ENCODE measurements around the gene HUS1.
"Not testable (repeated sequence)": the region's sequence is repeated elsewhere in the genome, so short reads cannot be mapped to it uniquely, and the experiment has no call there.

Gene HUS1

DNA sequence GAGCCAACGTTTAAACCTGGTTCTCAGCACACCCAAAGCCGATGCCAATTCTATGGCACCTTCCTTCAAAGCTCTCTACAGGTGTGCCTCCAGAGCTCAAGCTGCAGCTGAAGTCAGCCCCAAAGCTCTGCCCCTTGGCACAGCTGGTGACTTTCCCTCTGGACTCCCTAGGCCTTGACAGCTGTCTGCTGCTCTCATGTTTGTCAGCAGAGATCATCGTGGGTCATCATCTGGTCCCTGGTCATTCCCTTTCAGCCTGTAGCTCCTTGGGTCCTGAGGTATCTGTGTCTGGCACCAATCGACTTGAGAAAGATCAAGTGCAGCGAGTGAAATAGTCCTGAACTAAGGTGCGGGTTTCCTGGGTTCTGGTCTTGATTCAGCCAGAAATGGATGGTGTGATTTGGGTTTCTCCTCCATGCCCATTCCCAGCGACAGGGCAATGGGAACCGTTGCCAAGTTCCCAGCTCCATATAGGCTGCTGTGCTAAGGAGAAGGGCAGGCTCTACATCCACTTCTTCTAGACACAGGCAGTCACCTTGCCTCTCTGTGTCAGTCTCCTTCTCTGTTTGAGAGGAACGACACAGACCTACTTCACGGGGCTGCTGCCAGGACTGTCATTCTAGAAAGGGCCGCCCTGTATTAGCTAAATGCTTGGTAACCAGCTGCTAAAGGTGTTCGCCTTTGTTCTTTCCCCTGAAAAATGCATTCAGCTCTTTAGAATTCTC, 34.7 kb downstream of the HUS1 start:
- DNase-seq (ENCODE audit: low read depth in 2 of 2) = no peak

DNA sequence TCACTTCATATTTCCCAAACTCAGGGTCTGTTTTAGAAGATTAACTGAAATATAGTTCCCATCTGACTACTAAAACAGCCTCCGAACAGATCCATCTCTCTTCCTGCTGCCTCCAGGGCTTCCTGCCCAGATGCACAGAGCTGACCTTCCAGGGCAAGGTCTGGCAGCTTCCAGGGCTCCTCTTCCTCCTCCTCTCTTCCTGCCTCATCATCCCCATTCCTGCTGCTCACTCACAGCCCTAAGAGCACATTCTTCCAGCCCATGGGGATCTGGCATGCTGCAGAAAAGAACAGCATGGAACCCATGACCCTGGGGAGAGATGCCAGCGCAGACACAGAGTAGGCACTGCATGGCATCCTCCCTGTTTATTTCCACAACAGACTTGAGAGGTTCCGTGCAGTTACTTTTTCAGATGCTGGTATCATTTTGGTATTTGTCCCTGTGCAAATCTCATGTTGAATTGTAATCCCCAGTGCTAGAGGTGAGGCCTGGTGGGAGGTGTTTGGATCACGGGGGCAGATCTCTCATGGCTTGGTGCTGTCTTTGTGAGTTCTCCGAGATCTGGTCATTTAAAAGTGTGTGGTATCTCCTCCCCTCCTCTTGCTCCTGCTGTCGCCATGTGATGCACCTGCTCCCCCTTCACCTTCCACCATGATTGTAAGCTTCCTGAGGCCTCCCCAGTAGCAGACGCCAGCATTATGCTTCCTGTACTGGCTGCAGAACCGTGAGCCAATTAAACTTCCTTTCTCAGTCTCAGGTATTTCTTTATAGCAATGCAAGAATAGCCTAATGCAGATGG, 35.5 kb downstream of the HUS1 start:
- DNase-seq (ENCODE audit: low read depth in 2 of 2) = no peak

DNA sequence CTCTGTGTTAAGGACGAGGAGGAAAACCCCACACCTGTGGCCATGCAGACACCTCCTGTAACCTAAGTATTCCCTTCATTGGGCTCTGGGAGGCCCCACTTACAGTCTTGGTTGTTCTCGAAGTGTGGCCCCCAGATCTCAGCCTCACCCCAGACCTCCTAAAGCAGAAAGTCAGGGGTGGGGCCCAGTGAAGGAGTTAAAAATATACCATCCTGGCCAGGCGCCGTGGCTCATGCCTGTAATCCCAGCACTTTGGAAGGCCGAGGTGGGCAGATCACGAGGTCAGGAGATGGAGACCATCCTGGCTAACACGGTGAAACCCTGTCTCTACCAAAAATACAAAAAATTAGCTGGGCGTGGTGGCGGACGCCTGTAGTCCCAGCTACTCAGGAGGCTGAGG, 36.8 kb downstream of the HUS1 start:
- DNase-seq (ENCODE audit: low read depth in 2 of 2) = not testable (repeated sequence)

DNA sequence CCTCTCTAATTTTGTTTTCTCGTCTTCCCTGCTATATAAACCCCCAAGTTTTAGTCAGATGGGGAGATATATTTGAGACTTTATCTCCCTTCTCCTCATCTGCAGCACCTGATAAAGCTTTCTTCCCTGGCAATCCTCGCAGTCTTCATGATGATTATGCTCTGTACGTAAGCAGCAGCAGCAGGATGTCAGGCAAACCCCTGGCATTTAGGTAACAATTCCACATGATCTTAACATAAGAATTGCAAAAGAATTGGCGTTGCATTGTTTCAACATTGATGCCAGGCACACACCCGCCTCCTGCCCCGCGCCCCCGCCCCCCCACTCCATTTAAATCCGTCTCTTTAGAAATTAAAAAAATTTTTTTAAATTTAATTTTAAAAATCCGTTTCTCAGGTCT, 37.3 kb downstream of the HUS1 start:
- DNase-seq (ENCODE audit: low read depth in 2 of 2) = no peak

DNA sequence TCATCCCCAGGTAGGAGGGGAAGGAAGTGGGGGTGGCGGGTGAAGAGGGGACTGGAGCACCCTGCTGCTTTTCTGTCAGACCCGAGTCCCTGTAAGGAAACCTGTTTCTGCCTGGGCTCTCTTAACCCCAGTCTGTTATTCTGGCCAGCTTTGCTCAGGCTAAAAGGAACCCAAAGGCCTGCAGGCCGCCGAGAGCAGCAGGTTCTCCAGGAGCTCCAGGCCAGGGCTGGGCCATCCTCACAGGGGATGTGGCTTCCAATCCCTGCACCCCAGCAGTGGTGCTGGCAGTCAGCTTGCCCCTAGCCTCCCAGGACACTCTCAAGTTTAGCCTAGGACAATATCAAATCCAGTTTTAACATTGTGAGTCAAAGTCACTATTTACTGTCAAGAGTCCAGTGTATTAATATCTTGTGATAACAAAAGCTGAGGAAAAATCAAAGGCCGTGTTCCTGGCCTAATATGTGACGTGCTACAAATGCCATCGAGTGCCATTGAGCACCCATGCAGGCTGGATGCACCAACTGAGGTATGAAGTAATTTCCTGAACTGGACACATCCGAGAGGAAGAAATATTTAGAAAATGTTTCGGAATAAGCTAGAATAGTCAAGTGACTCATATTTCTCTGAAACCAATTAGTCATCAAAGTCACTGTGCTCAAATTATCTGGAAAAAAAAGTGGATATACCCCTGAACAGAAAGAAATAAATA, 38.1 kb downstream of the HUS1 start:
- no peak for DNase-seq (ENCODE audit: low read depth in 2 of 2)

DNA sequence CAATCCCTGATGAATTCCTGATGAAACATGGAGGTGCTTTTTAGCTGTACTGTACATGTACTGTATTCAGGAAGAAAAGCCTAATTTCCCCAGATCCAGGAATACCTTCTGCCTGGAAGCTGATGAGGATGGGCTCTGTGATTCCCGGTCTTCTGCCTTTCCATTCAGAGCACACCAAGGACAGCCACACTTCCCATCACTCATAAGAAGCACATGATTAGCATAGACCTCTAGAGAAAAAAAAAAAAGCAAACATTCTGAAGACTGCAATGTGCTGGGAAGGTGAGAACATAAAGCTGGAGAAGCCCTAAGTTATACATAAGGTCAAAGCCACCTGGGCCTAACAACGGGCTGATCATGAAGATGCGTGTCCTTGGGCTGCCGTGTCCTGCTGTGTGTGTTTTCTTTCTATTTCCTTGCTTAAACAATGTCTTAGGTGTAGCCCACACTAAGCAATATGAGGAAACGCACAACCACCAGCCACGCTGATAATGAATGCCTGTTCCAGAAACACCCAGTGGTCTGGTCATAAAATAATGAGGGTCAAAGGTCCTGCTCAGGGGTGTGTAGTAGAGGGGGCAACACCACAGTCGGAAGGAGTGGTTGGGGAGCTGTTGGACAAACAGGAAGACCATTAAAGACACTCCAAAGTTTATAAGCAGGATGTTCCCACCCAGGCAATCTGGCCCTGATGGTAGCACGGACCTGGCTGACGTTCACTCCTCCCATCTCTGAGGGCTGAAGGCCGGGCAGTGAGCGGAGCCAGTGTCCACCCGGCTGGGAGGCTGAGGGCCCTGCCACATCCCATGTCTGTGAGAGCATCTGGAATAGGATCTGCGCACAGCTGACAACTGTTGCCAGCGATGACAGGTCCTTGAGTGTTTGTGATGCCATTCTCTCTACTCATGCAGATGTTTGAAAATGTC, 39.1 kb downstream of the HUS1 start:
- no peak for DNase-seq (ENCODE audit: low read depth in 2 of 2)

DNA sequence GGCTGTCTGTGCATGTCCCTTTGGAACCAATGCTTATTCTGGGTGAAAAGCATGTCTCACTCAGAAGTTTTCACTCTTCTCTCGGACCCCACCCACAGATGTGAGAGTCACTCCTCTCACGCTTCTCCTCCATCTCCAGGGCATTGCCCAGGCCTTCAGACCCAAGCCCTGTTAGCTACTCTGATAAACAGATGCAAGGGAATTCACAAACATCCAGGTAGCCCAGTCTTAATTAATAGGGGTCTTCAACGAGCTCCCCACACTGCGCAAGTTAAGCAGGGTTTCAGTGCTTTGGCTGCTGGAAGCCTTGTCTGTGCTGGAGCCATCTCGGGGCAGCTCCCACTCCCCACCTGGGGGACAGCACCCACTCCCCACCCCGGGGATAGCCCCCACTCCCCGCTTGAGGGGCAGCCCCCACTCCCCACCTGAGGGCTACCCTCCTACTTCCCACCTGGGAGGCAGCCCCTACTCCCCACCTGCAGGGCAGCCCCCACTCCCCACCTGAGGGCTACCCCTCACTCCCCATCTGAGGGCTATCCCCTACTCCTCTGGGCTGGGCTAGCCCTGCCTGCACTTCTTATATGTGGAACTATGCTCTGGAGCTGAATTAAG, 39.9 kb downstream of the HUS1 start:
- no peak for DNase-seq (ENCODE audit: low read depth in 2 of 2)

DNA sequence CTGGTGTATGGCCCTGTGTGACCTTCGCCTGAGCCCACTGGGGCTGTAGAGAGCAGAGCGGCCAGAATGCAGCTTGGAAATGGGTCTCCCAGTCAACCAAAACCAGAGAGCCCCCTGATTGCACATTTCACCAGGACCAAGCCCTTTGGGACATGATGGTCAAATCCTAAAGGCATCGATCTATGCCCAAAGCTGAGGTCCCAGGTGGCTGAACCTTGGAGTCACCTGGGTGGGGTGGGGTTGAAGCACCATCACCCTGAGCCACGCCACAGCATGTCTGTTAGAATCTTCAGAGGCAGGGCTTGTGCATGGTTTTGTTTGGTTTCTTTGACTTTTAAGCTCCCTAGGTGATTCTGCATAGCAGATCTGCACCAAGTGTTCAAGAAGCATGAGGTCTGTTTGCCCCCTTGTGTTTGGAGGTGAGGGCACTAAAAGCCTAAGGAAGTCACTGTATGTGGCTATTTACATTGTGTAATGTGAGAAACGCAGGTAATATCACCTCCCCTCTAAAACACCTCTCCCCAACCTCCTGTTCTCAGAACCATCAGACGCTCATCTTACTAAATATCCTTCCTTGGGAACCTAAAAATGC, 40.7 kb downstream of the HUS1 start:
- DNase-seq (ENCODE audit: low read depth in 2 of 2) = no peak

DNA sequence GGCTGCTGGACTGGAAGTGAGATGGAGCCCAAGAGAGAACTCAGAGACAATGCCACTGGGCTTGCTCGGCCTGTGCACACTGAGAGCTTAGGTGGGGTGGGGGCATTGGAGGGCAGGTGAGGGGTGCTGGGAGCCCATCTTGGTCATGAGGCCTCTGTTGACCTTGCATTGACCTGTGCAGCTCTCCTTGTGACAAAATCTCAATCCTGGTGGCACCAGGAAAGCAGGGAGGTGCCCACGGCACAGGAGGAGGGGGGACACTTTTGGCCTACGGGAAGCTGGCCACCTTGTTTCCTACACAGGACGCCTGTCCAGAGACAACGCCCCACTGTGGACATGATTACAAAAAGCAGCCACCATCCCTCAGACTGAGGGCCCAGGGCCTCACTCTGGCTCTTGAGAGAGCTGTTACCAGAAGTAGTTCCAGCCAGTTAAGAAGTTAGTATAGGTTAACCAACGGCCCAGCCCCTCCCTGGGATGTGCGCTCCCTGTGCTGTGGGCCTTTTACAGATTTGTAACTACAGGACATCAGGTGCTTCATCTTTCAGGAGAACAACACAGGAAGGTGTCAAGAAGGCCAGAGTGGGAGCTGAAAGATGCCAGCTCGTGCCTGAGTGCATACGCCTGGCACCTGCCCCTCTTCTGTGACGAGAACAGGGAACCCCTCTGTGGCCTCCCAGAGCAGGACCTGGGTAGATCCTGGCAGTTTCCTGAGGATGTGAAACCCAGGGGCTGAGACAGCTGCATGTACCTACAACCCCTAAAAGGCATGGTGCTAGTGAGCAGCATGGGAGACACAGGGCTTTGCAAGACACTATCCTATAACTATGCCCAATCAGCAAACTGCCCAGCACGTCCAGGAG, 41.5 kb downstream of the HUS1 start:
- DNase-seq (ENCODE audit: low read depth in 2 of 2) = no peak

DNA sequence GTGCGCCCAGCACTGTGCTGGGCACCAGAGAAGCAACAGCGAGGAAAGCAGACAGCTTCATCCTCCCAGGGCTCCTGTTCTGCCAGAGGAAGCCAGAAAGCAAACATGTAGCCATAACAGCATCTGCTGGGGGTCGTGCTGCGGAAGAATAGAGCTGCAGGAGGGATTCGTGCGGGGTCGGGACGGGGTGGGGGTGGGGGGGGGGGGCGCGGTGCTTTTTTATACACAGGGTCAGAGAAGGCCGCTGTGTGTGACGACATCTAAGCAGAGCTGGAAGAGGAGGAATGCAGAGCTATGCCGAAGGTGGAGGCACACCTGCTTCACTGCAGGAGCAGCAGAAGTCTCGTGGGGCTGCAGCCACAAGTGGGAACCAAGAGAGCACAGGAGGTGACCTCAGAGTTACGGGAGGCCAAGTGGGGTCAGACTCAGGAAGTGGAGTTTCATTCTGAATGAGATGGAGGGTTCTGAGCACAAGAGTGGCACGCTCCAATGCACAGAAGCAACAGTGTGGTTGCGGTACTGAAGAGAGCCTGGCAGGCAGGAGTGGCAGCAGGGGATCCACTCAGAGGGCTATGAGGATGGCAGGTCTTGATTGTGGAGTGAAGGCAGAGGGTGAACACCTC, 42.2 kb downstream of the HUS1 start:
- peak; percentile 3 to 13 for DNase-seq (ENCODE audit: low read depth in 2 of 2)

DNA sequence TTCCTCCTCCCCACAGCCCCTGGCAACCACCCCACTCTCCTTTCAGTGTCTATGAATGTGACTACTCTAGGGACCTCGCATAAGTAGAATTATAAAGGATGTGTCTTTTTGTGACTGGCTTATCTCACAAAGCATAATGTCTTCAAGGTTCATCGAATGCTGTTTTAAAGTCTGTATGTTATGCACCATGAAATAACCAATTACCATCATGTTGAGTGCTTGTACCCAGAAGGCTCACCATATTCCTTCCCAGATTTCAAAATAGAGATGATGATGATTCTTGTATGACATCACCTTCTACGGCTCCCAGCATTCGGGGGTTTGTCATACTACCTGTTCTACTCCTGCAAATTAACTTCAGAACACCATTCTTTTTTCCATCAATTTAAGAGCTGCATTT, 43.1 kb downstream of the HUS1 start:
- no peak for DNase-seq (ENCODE audit: low read depth in 2 of 2)

DNA sequence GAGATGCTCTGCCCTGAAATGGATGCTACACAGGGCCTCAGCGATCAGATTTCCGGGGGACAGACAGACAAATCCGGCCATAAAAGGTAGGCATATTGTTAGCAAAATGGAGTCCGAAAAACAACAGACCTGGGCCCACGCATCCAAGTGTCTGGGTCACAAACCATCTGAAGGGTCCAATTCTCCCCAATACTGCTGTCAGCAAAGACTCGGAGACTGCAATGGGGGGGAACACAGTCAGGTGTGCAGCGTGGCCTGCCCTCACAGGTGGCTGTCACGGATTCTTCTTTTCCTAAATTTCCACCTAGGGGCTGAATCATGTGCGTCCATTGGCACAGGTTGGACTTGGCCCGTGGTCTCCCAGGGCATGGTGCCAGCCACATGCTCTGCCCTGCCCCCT, 44.1 kb downstream of the HUS1 start:
- no peak for DNase-seq (ENCODE audit: low read depth in 2 of 2)

DNA sequence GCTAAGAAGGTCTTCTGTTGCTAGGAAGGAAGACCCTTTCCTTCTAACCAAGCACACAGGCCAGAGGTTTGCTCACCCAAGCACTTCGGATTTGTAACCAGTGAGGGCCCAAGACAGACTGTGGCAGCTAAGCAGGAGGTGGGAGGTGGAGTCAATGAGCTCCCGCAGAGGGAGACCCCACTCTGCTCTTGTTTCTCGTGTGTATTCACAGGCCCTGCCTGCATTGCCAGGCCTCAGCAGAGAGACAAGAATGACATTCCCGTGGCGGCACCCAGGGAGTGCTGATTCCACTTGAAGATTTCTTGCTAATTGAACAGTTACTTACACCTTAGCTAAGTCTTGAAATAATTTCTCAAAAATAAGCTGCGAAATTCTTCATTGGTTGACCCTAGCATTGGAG, 44.6 kb downstream of the HUS1 start:
- no peak for DNase-seq (ENCODE audit: low read depth in 2 of 2)

DNA sequence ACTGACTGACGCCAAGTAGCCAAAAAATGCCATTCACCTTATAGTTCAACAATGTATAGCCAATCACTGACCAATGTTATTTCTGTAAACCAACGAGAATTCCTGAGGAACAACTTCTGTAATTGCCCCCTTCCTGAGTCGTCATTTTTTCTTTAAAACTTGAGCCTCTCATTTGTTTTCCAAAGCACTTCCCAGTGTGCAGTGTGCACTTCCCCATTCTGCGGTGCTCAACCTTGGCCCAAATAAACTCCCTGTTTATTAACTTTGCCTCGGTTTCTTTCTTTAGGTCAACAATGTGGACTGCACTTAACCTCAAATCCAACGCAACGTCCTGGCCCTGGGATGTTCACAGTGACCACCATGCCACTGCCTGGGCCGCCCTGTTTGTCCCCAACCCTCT, 46.2 kb downstream of the HUS1 start:
- DNase-seq (ENCODE audit: low read depth in 2 of 2) = no peak

DNA sequence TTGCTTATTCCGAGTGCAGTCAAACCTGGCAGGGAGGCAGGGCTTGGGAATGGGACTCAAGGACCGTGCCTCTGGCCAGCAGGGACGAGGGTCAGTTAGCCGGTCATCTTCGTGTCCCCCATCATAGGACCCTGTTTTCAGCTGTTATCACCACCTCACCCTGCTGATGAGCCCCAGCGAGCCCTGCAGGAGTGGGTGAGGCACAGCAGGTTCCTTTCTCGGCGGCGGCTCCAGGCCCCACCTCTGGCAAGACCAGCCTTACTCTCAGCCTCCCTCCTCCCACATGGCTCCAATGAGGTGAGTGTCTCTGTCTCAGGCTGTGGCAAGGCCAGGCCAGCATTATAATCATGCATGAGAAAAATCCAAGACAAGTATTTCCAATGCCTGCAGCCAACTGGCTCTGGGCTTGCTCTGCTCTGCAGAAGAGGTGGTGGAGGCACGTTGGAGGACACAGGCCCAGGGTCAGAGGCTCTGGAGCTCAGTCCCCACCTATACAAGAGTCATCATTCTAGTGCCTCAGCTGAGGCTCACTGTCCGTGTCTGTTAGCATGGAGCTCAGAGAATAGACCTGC, 46.9 kb downstream of the HUS1 start:
- DNase-seq (ENCODE audit: low read depth in 2 of 2) = no peak

DNA sequence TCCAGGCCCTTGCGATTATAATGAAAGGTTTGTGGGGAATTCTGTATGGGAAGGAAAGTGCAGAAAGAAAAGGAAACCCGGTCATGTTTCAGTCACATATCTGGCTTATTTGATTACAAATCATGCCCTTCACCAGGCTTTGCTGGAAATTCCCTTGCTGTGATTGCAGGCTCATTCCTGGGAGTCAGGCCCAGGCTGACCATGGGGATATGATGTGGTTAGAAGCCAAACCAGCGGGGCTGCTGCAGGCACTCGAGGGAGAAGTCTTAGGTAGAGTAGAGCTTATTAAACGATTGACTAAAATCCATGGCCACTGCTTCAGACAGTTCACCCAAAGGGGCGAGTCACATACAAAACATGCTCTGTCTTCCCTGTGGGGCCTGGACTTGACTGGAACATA, 47.4 kb downstream of the HUS1 start:
- no peak for DNase-seq (ENCODE audit: low read depth in 2 of 2)

DNA sequence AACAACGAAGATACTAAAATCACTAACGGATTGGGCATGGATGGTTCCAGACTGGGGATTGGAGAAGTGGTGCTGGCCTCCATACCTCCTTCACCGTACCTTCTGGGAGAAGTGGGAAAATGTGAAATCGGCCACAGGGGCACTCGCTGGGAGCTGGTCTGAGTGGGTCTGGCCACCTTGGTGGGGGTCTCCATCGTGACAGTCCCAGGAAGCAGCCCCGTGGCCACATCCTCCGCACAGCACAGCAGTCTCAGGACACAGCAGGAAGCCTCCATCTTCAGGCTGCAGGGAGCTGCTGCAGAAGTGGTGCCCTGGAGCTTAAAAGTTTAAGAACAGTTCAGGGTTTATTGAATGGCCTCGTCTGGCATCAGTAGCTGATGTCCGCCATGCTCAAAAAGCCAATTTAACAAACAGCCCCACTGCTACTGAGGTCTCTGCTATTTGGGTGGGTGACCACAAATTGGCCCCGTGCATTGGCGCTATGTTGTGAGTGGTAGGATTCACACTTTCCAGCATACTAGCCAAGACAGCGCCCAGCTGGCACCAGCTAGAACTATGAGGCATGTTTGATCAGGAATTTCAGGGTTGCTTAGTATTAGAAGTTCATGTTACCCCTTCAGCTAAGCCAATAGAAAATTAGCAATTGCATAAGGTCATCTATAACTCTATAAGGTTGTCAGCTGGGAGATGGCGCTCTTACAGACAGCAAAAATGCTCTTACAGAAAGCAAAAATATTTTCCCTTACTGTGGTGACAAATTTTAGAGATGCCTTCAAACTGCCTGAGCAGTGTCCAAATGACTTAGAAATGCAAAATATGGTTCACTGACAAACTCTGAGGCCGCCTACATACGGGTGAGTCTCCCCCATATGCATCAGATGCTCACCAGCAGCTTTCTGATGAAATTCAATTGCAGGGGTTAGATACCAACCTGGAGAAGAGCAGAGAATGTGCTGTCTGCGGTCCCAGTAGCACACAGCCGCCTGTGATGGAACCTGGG, 48.1 kb downstream of the HUS1 start:
- DNase-seq (ENCODE audit: low read depth in 2 of 2) = no peak

DNA sequence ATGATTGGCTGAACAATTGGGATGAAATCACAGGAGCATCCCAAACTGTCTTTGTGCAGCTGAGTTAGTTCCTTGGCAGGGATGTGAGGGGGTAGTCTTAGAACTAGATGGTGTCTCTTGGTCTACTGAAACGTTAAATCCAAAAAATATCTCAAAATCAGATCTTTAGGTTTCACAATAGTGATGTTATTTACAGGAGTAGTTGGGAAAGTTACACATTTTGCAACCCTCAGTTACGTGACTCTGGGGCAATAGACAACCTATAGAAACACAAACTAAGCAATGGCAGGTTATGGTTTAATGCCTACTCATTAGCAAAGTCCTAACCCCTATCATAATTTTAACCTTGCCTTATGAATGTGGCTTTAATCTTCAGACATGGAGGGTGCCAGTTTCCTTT, 55.1 kb downstream of the HUS1 start:
- no peak for DNase-seq (ENCODE audit: low read depth in 2 of 2)

All from stimulated activated CD8-positive, alpha-beta memory T cell treated with anti-CD3 and anti-CD28 coated beads, Interleukin-2, amount 100 ng/mL, for 48 hours (primary cell).